OCI-LY3 (cell line): ENCODE data around the gene CAMK2G.

Experiments used
- CTCF ChIP-seq: fragments of 200-600, 300-600 bp; sonication (generic); IDR thresholded peaks from 2 replicates; pipeline ENCODE4 v1.5.1; 2014; ENCODE audit warnings: antibody characterized with exemption, low read length, low read depth
- EZH2phosphoT487 ChIP-seq: fragments of 200-600 bp; shearing (Covaris generic); IDR thresholded peaks from 2 replicates; pipeline ENCODE4 v1.6.1; 2018; ENCODE audit warnings: antibody characterized with exemption, mixed run types, low read depth

DNA sequence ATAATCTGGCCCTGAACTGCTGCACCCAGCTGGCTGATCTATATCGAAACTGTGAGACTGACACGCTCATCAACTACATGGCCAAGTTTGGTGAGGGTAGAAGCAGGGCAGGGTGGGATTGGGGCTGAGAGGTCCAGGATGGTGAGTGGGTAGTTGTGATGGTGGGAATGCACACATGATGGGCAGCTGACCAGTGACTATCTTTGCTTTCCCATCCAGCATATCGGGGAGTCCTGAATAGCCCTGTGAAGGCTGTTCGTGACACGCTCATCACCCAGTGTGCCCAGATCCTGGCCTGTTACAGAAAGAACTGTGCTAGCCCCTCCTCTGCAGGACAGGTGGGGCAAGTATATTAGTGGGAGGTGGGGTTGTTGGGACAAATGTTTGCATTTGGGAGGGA is 105.0 kb downstream of the CAMK2G start:
- TF ChIP-seq CTCF = no peak
- no peak for TF ChIP-seq EZH2phosphoT487
